ENCODE measurements around the gene UGT1A3.

The UGT1A3 gene

DNA sequence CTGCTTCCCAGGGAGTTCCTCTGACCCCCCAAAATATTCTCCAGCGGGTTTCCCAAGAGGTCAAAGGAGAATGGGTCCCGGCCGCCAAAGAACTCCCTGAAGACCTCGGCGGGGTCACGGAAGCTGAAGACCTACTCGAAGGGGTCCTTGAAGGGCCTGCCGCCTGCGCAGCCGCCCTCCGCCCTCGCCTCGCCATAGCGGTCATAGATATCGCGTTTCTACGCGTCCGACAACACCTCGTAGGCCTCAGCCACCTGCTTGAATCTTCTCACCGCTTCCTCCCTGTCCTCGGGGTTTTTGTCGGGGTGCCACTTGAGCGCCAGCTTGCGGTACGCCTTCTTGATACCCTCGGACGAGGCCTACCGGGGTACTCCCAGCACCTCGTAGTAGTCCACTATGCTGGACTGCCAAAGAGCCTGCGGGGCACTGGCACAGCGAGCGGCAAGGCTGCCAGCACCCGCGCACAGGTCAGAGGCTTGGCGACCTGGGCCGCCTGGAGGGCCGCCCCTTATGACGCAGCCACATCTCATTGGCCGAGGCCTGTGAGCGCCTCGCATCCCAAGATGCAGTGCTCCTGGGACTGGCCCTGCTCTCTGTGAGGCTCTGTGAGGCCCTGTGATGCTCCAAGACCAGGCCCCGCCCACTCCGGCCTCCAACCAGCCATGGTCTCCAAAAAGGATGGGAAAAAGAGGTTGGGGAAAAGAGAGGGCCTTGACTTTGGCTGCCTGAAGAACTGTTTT, 26.2 kb downstream of the UGT1A3 start:
- no peak for TF ChIP-seq CTCF (IDR thresholded peaks at IDR 0.05; ENCODE audit: insufficient read depth, missing control alignments)
- no peak for FAIRE-seq
- no peak for DNase-seq (ENCODE audit: insufficient read length, low spot score)

DNA sequence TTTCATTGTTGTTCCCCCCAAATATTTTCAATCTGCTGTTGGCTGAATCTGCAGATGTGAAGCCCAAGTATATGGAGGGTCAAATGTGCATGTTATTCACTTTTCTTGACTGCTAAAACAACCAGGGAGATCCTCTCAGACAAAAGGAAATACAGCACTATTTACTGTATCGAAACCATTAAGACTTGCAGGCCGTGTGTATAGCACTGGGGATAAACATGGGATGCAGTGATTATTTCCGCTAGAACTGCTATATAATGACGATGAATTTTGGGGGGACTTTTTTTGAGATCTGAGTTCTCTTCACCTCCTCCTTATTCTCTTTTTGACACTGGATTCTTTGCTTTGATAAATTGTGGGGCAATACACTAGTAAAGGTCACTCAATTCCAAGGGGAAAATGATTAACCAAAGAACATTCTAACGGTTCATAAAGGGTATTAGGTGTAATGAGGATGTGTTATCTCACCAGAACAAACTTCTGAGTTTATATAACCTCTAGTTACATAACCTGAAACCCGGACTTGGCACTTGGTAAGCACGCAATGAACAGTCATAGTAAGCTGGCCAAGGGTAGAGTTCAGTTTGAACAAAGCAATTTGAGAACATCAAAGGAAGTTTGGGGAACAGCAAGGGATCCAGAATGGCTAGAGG, 27.7 kb downstream of the UGT1A3 start:
- no peak for FAIRE-seq

DNA sequence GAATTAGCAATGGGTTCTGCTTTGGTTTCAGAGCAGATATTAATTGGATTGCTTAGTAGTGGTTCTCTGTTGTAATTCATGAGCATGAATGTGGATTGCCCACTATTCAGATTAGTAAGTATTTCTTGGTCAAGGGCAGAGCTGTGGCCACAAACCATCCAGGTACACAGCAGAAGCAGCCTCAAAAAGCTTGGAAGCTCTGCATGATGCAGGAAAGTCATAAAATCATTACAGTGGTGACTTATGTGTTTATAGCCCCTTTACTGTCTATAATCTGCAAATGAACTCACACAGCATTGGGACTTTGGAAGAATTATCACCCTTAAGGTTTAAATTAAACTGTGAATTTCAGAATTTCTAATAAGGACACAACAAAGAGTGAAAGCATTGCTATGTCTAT, 29.3 kb downstream of the UGT1A3 start:
- FAIRE-seq (no peak), DNase-seq (ENCODE audit: insufficient read length, low spot score) (no peak)

More for the DNA sequence above, 27.7 kb downstream of the UGT1A3 start:
- no peak for DNase-seq (ENCODE audit: insufficient read length, low spot score)
- no peak for TF ChIP-seq CTCF (IDR thresholded peaks at IDR 0.05; ENCODE audit: insufficient read depth, missing control alignments)

DNA sequence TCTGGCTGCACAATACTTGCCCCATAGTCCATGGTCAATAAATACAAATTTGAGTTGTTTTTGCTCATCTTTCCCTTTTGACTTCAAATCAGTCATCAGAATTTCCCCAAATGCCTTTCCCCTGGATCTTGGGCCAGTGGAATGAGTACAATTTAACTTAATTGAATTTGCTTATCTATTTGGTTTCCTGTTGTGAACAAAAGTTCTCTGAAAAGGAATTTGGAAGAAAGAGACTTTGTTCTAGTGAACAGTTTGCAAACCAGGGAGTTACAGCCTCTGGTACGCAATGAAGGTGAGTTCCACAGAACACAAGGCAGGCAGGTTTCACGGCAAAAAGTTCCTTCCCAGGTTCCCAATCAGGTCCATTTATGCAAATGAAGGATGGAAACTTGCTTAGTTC, 30.0 kb downstream of the UGT1A3 start:
- DNase-seq (ENCODE audit: insufficient read length, low spot score) (no peak), FAIRE-seq (no peak)
- TF ChIP-seq CTCF (IDR thresholded peaks at IDR 0.05; ENCODE audit: insufficient read depth, missing control alignments), result no peak

More for the DNA sequence above, 29.3 kb downstream of the UGT1A3 start:
- no peak for TF ChIP-seq CTCF (IDR thresholded peaks at IDR 0.05; ENCODE audit: insufficient read depth, missing control alignments)

DNA sequence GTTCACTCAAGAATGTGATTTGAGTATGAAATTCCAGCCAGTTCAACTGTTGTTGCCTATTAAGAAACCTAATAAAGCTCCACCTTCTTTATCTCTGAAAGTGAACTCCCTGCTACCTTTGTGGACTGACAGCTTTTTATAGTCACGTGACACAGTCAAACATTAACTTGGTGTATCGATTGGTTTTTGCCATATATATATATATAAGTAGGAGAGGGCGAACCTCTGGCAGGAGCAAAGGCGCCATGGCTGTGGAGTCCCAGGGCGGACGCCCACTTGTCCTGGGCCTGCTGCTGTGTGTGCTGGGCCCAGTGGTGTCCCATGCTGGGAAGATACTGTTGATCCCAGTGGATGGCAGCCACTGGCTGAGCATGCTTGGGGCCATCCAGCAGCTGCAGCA, 31.2 kb downstream of the UGT1A3 start, which contains the start of gene UGT1A1:
UGT1A1 (plus strand) TSS at position 228 of the 400 bp plus-strand sequence; CDS start at position 246, 18 bp downstream.
- DNase-seq (ENCODE audit: insufficient read length, low spot score), result no peak
- TF ChIP-seq CTCF (IDR thresholded peaks at IDR 0.05; ENCODE audit: insufficient read depth, missing control alignments), result no peak
- no peak for FAIRE-seq

DNA sequence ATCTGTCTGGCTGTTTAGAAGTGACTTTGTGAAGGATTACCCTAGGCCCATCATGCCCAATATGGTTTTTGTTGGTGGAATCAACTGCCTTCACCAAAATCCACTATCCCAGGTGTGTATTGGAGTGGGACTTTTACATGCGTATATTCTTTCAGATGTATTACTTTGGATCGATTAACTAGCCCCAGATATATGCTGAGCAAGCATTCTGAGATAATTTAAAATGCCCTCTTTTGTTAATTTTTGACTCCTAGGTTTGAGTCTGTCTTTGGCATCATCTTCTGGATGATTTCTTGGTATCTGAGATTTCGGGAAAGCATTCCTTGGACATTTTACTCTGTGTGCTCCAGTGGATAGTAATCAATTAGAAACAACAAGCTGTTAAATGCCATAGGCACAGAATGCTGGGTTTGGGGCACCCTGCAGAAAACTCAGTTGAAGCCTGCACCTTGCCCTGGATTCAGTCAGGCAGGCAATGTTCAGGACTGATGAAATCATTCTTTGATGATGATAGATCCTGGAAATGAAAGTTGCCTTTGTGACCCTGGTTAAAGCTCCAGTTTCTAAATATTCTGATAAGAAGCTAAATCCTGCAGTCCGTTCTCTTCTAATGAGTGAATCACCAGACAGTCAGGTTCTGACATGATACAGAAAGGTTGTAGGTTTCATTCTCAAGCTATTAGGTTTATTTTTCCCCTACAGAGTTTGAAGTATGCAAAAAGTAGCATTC, 32.4 kb downstream of the UGT1A3 start:
- no peak for DNase-seq (ENCODE audit: insufficient read length, low spot score)
- TF ChIP-seq CTCF (IDR thresholded peaks at IDR 0.05; ENCODE audit: insufficient read depth, missing control alignments), result no peak
- no peak for FAIRE-seq
